Measurements from ENCODE around the gene SLC22A4. TPM values are rescaled to one million over a fixed set of nuclear protein-coding genes. Genes with fewer than 3 reads are reported as not detected.

Gene SLC22A4
- total and polyA plus RNA-seq, 2 of the 8 experiments (the other 6 are each of a cell fraction or from before 2014, with no cell fraction given), result 0.45 to 0.60 TPM

GRCh38 chr5:132389051-132389331 lies 94.8 kb downstream of the SLC22A4 start:
- no peak overlapping the region for H3K56ac ChIP-seq (replicated peaks; ENCODE audit: insufficient read length, low read depth, low read length)
- peaks cover 0 to 9% (median 3%) of the 10 kb centered on the region in 4 experiments; a peak in 4 of 7 replicates for H3K4me1 ChIP-seq (replicated peaks in 1 of 4; ENCODE audit: control insufficient read depth in 3 of 4, insufficient read depth in 4 of 4, low read length in 3 of 4)
- H2AFZ ChIP-seq (ENCODE audit: low read length), result no peak overlapping the region
- H3K36me3 ChIP-seq (ENCODE audit: control insufficient read depth in 2 of 4, insufficient read depth in 4 of 4, low read length in 3 of 4), result no peaks in the 10 kb centered on the region
- H3K79me1 ChIP-seq (ENCODE audit: low read depth, low read length), result no peaks in the 10 kb centered on the region
- no peak overlapping the region for H2BK15ac ChIP-seq (ENCODE audit: low read length)
- FAIRE-seq (no peak), DNase-seq (ENCODE audit: low read depth in 1 of 2, low spot score in 2 of 2) (no peak)
- POLR2A ChIA-PET (ENCODE audit: partially characterized antibody), result interaction anchor here (0.9 to 1.6 kb wide), 3 partner anchors 21 to 106 kb away, joined by 3 to 4 read pairs (median 3); partner anchors contain the start of gene IRF1
- H4K8ac ChIP-seq (ENCODE audit: extremely low read depth, insufficient read depth, low read length), result no peak overlapping the region
- peaks cover 0 to 3% of the 10 kb centered on the region in 2 experiments for H4K20me1 ChIP-seq (replicated peaks in 1 of 2; ENCODE audit: control insufficient read depth in 1 of 2, insufficient read depth in 2 of 2, low read length in 2 of 2)
- H3K4me3 ChIP-seq (ENCODE audit: extremely low read depth in 1 of 4, insufficient read depth in 2 of 4, low read depth in 3 of 4, low read length in 4 of 4), result no peak overlapping the region
- H3K79me2 ChIP-seq (ENCODE audit: control insufficient read depth in 1 of 2, insufficient read depth in 2 of 2, low read length in 2 of 2), result no peaks in the 10 kb centered on the region
- H3K18ac ChIP-seq (ENCODE audit: extremely low read depth, low read length), result no peak overlapping the region
- H4K91ac ChIP-seq (replicated peaks; ENCODE audit: insufficient read length, low read length), result no peak overlapping the region
- H3K23ac ChIP-seq (ENCODE audit: insufficient read length), result no peak overlapping the region
- H3K9ac ChIP-seq (replicated peaks in 1 of 4; ENCODE audit: extremely low read depth in 1 of 4, low read depth in 3 of 4, low read length in 3 of 4), result no peak overlapping the region
- no peak overlapping the region for H2BK12ac ChIP-seq (ENCODE audit: low read depth, low read length)
- no peaks in the 10 kb centered on the region for H3K23me2 ChIP-seq (ENCODE audit: low read depth, low read length)
- no peak overlapping the region for H3K14ac ChIP-seq (ENCODE audit: insufficient read length)
- no peak overlapping the region for H3K27ac ChIP-seq (ENCODE audit: low read depth, low read length)
- H3K9me3 ChIP-seq (ENCODE audit: insufficient read depth in 2 of 2, low read depth in 1 of 2, low read length in 1 of 2), result no peaks in the 10 kb centered on the region
- no peak overlapping the region for H4K5ac ChIP-seq (ENCODE audit: insufficient read length, low read depth, low read length)
- no peak overlapping the region for H2BK20ac ChIP-seq (ENCODE audit: low read length)
- no peak overlapping the region for H2BK5ac ChIP-seq (ENCODE audit: low read depth, low read length)
- no peak overlapping the region for H2AK5ac ChIP-seq (ENCODE audit: low read depth, low read length)
- no peak overlapping the region for H2BK120ac ChIP-seq (replicated peaks; ENCODE audit: low read depth, low read length)
- H3K27me3 ChIP-seq (replicated peaks in 1 of 4; ENCODE audit: control insufficient read depth in 3 of 4, extremely low read depth in 1 of 4, insufficient read depth in 3 of 4, low read length in 3 of 4), result no peaks in the 10 kb centered on the region
- CTCF ChIA-PET (ENCODE audit: partially characterized antibody), result interaction anchor here (1.0 to 16.4 kb wide), 7 partner anchors 16 to 137 kb away, joined by 3 to 353 read pairs (median 9); partner anchors contain the start of gene IRF1
- H3K4ac ChIP-seq (replicated peaks; ENCODE audit: insufficient read length, low read depth, low read length), result no peak overlapping the region
- no peak overlapping the region for H3K4me2 ChIP-seq (ENCODE audit: insufficient read depth in 1 of 2, low read depth in 2 of 2, low read length in 2 of 2)
- 100% methylated on average over 1 of the region's 1 CpG; no CpG with 5 or more reads in 1 of the 2 experiments for WGBS, 2 experiments (ENCODE audit: extremely low coverage in 1 of 2, insufficient coverage in 1 of 2, insufficient read length in 1 of 2, insufficient replicate concordance in 2 of 2, low coverage in 1 of 2, low lambda C conversion rate in 2 of 2, missing lambda C conversion rate in 1 of 2)
- no peak for TF ChIP-seq HDAC6 (IDR thresholded peaks at IDR 0.05; ENCODE audit: low read depth, low read length)
- TF ChIP-seq SAP30 (IDR thresholded peaks at IDR 0.05; ENCODE audit: insufficient read depth, insufficient replicate concordance, low read length), result no peak
- no peak for TF ChIP-seq CBX5 (IDR thresholded peaks at IDR 0.05; ENCODE audit: low read depth, low read length)
- no peak for TF ChIP-seq YY1 (IDR thresholded peaks at IDR 0.05; ENCODE audit: low read depth, low read length)
- no peak for TF ChIP-seq TAF1 (IDR thresholded peaks at IDR 0.05; ENCODE audit: low read depth, low read length)
- TF ChIP-seq CHD1 (IDR thresholded peaks at IDR 0.05; ENCODE audit: low read depth, low read length), result no peak
- no peak for TF ChIP-seq CBX8 (IDR thresholded peaks at IDR 0.05; ENCODE audit: borderline replicate concordance, low read depth, low read length)
- no peak for TF ChIP-seq USF2 (IDR thresholded peaks at IDR 0.05; ENCODE audit: low read length)
- TF ChIP-seq PHF8 (conservative IDR thresholded peaks at IDR 0.05; ENCODE audit: low read depth, low read length), result no peak
- TF ChIP-seq RFX5 (IDR thresholded peaks at IDR 0.05; ENCODE audit: borderline replicate concordance, low read depth, low read length), result no peak
- TF ChIP-seq ZNF274 (IDR thresholded peaks at IDR 0.05; ENCODE audit: borderline replicate concordance, extremely low read depth, low read length), result no peak
- TF ChIP-seq SRF (IDR thresholded peaks at IDR 0.05; ENCODE audit: low read depth, low read length), result no peak
- TF ChIP-seq RXRA (IDR thresholded peaks at IDR 0.05; ENCODE audit: insufficient read depth, low read depth, low read length), result no peak
- TF ChIP-seq EP300 (IDR thresholded peaks at IDR 0.05; ENCODE audit: borderline replicate concordance in 1 of 2, low read depth in 2 of 2, low read length in 2 of 2), result no peak

Measured in H1 (cell line).